ENCODE data around the gene DMTF1.
A peak's percentile ranks its signal among the peaks of the same experiment; 100 is the strongest.
"Not testable (repeated sequence)": the region's sequence is repeated elsewhere in the genome, so short reads cannot be mapped to it uniquely, and the experiment has no call there.

DMTF1 gene, protein sequence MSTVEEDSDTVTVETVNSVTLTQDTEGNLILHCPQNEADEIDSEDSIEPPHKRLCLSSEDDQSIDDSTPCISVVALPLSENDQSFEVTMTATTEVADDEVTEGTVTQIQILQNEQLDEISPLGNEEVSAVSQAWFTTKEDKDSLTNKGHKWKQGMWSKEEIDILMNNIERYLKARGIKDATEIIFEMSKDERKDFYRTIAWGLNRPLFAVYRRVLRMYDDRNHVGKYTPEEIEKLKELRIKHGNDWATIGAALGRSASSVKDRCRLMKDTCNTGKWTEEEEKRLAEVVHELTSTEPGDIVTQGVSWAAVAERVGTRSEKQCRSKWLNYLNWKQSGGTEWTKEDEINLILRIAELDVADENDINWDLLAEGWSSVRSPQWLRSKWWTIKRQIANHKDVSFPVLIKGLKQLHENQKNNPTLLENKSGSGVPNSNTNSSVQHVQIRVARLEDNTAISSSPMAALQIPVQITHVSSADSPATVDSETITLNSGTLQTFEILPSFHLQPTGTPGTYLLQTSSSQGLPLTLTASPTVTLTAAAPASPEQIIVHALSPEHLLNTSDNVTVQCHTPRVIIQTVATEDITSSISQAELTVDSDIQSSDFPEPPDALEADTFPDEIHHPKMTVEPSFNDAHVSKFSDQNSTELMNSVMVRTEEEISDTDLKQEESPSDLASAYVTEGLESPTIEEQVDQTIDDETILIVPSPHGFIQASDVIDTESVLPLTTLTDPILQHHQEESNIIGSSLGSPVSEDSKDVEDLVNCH

DNA sequence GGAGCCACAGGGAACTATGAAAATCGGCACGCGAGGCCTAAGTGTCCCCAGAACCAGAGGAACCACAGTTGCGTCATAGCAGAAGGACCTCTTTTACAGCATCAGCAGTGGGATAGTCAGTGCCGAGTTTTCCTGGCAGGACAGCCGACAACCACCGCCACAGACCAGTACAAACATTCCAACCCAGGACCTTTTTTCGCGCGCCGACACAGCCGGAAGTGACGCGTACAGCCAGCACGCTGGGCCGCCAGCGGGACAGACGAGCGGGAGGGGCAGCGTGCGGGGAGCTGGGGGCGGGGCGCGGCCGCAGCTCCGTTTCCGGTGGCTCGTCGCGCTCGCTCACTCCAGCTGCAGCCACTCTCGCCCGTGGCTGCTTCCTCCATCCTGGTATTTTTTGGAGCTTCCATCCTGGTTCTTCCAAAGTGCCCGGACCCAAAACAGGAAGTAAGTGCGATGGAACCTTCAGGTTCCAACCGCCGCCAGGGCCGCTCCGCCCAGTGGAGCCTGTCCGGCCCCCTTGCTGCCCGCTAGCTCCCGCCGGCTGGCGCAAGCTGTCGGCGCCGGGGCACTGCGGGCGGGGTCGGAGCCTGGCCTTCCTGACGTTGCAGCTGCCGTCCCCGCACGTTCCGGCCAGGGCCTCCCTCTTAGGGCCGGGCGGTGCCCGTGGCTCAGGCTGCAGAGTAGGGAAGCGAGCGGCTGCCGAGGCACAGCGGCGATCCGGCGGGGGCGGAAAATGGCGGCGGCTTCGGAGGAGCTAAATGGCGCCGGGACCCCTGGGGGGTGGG lies at the start of gene DMTF1:
Gene DMTF1 (plus strand): TSS at position 342 of the 785 bp plus-strand sequence. CDS start 12,489 bp downstream, outside the sequence.
- DNase-seq (ENCODE audit: low spot score) (peak; percentile 100), FAIRE-seq (peak; percentile 97)

DNA sequence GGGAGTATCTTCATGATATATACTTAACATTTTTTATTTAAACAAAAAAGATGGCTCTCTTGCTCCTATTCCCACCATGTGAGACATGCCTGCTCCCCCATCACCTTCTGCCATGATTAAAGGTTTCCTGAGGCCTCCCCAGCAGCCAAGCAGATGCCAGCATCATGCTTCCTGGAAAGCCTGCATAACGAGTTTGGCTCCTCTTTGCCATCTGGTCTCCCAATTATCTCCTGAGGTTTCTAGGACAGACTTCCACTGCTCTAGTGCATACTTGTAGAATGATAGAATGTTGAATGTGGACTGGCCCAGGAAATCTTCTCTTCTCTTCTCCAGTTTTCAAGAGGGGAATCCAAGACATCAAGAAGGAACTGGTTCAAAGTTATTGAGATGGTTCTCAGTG lies 46.9 kb upstream of the DMTF1 start:
- FAIRE-seq: no peak
- DNase-seq (ENCODE audit: low spot score): no peak

DNA sequence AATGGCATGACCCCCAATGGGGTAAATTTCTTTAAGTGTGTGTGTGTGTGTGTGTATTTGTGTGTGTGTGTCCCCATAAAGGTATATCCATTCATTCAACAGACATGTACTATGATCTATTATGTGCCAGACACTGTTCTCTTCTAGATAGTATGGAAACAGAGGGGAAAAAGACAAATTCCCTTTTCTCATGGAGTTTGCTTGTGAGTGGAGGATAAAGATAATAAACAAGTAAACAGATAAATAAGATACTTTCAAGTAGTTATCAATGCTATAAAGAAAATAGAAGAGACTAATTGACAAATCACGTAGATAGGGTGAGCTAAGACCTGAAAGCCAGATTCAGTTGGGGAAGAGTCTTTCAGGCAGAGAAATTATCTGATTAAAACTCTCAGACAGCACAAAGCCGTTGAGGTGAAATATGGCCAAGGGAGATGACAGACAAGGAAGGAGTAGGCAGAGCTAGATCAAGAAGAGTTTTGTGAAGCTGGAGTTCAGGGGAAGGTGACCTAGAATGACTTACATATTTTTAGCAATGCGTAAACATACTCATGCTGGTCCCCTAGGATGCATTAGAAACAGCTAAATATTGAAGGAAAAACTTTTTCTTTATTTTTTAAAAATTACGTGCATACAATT lies 45.2 kb upstream of the DMTF1 start:
- no peak for DNase-seq (ENCODE audit: low spot score)

DNA sequence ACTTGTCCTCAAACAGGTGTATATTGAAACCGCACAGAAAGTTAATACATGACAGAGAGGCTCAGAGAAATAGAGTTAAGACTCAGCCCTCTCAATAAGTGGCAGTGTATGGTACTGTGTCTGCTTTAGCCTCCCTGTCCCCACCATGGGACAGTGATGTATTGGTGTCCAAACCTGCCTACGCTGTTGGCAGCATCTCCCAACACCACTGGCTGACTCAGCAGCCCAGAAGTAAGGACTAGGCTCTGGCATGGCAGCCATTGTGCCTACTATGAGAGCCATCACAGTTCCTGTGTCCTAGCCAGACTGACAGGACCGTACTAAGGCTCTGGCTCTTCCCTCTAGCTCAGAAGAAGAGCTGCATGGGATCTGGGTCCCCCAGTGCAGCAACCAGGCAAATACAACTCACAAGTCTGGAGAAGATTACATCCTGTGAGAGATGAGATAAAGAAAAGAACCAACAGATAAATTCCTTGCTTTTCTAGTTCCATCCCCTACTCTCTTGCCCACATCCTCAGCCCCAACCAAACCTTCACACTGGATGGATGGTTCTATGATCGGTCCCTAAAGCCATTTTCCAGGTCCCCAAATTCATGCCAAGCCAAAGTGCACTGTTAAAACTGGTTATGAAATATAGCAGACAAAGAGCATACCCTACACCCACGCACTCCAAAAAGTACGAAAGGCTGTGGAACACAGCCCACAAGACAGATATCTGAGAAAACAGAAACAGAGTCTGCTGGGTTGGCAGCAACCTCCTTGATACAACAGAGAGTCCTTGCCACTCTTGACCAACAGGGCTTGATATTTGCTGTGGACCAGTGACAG lies 44.1 kb upstream of the DMTF1 start:
- FAIRE-seq (peak; percentile 44), DNase-seq (ENCODE audit: low spot score) (no peak)

More for the DNA sequence above, 45.2 kb upstream of the DMTF1 start:
- FAIRE-seq: no peak

DNA sequence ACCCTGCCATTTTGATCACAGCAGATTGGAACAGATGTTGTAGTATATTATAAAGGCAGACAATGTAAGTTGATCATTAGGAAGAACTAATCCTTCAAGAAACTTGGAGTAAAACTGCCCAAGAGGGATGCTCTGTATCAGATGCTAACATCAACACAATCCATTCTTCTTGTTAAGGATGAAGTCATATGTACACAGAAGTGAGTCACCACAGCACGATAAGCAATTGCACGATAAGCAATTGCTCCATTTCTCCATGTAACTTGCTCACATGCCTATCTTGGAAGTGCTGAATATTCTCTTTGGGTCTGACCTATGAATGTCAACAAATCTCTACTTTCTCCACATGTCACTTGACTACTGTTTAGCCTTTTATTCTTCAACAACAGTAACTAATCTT lies 41.5 kb upstream of the DMTF1 start:
- no peak for FAIRE-seq
- DNase-seq (ENCODE audit: low spot score): peak; percentile 41

DNA sequence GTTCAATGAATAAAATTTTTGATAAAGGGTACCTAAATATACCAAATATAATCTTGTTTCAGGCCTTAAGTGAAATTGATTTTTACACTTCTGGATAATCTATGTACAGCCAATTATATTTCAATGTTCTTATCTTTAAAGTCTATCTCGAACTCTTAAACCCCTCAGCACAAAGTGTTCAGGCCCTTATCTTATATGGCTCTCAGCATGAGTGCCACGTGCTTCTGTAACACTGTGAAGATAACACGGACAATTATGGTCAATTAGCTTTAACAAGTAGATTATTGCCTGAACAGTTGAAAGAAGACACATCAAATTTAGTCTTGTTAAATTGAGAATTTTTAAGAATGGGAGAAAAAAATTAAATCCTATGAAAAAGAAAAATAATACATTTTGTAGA lies 40.4 kb upstream of the DMTF1 start:
- no peak for DNase-seq (ENCODE audit: low spot score)
- no peak for FAIRE-seq

DNA sequence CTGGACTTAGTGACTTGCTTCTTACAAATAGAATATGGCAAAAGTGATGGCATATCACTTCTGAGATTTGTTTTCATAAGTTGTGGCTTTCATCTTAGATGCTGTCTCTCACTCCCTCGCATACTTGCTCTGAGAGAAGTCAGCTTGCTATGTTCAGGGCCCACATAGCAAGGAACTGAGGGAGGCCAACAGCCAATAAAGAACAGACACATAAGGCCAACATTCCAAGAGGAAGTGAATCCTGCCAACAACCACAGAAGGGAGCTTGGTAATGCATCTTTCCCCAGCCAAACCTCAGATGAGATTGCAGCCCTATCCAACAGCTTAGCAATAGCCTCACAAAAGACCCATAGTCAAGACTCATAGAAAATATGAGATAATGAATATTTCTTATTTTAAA lies 39.2 kb upstream of the DMTF1 start:
- FAIRE-seq: no peak
- no peak for DNase-seq (ENCODE audit: low spot score)

DNA sequence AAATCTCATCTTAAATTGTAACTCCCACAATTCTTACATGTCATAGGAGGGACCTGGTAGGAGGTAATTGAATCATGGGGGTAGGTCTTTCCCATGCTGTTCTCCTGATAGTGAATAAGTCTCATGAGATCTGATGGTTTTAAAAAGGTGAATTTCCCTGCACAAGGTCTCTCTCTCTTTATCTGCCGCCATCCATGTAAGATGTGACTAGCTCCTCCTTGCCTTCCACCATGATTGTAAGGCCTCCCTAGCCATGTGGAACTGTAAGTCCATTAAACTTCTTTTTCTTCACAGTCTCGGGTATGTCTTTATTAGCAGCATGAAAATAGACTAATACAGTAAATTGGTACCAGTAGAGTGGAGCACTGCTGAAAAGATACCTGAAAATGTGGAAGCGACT lies 38.3 kb upstream of the DMTF1 start:
- FAIRE-seq: not testable (repeated sequence)

DNA sequence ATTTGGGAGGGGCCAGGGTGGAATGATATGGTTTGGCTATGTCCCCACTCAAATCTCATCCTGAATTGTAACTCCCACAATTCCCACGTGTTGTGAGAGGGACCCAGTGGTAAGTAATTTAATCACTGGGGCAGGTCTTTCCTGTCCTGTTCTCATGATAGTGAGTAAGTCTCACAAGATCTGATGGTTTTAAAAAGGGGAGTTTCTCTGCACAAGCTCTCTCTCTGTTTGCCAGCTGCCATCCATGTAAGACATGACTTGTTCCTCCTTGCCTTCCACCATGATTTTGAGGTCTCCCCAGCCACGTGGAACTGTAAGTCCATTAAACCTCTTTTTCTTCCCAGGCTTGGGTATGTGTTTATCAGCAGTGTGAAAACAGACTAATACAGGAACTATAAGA lies 36.5 kb upstream of the DMTF1 start:
- FAIRE-seq; DNase-seq (ENCODE audit: low spot score): not testable (repeated sequence)

More for the DNA sequence above, 38.3 kb upstream of the DMTF1 start:
- not testable (repeated sequence) for DNase-seq (ENCODE audit: low spot score)

DNA sequence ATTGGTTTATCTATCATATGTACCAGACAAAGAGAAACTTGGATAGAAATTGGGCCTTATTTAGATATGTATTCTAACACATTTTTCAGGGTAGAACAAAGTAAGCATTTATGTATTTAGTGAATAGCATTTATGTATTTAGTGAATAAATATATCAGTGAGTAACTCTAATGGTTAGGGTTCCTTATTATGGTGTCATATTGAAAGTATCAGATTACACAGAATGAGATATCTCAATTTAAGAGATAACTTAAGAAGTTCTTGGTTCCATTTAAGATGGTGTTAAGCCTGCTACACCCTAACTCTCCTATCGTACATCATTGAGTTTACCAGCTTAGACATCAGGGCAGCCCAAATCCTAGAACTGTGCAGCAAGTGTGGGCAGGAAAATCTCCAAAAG lies 35.9 kb upstream of the DMTF1 start:
- FAIRE-seq: no peak
- no peak for DNase-seq (ENCODE audit: low spot score)

DNA sequence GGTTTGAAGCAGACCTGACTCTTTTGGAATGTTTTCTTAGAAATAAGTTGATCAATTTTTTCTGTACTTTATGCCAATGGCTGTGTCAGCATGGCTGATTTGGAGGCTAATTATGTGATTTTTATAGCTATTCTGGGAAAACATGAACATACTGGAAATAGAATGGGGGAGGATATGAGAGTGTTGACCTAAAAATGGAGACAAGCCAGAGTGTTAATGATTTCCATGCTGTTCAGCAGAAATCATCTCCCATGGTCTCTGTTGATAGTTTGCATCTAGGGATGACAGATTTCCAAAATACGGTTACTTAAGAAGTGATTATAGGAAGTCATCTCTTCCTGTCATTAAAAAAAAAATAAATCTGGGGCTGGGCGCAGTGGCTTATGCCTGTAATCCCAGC lies 32.7 kb upstream of the DMTF1 start:
- FAIRE-seq (no peak), DNase-seq (ENCODE audit: low spot score) (no peak)

DNA sequence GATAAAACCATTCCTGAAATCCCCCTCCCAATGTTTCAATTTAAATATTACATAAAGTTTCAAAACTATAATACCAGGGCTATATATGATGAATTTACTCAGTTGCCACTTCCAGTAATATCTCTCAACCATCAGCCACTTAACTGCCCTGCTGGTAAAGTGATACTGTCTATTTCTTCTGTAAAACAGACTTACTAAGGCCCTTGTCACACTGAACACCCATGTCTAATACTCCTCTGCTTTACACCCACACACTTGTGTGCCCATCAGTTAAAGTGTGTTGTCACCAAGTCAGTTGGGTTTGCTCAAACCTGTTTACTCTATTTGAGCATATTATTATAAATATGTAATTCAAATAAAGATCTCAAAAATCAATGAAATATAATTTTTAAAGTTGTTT lies 29.1 kb upstream of the DMTF1 start:
- DNase-seq (ENCODE audit: low spot score) (no peak), FAIRE-seq (no peak)

DNA sequence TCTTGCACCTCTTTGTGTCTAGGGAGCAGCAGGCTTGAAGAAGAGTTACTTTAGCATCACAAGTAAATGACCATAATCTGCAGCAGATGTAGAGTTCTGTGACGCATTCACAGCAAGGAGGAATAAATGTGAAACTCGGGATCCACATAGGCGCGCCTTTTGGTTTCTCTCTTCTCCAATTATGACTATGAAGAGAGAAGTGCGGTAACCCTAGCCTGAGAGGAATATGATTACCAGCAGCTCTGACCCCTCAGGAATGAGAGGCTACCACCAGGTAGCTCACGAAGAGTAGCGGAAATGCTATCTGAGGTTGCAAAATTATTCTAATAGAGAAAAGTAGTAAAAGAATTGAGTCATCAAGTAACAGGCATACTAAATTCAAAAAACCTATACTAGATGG lies 25.2 kb upstream of the DMTF1 start:
- DNase-seq (ENCODE audit: low spot score): no peak
- no peak for FAIRE-seq

DNA sequence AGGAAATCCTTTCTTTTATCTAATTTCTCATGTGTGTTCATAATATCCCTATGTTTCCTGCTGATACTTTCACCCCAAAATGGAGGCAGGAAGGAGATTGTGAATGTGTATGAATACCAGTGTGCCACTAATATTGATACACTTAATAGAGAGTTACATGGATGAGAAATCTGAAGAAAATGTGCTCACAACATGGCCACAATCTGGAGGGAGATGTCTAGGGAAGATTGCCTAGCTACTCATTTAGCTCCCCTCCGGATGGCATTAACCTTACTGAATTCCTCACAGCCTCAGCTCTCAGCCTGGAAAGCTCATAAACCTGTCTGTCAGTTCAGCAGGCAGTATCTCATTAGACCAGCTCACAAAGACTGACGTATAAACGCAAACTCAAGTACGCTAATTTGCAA lies 23.4 kb upstream of the DMTF1 start:
- FAIRE-seq (peak; percentile 9), DNase-seq (ENCODE audit: low spot score) (no peak)

DNA sequence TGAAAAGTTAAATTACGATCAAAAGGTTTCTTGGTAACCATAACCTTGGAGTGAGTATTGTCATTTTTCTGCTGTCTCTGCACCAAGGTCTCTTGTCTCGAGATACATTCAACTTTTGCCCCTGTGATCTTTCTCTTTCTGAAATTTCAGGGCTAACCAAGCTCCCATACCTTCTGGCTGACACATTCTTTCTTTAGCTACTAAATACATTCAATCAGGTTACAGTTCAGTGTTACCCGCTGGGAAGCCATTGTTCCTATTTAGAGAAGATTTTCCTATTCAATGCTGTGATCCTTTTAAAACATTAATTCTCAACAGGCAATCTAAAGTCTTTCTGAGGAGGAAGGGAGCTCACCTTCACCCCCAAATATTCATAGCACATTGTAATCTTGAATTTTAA lies 22.9 kb upstream of the DMTF1 start:
- no peak for DNase-seq (ENCODE audit: low spot score)

DNA sequence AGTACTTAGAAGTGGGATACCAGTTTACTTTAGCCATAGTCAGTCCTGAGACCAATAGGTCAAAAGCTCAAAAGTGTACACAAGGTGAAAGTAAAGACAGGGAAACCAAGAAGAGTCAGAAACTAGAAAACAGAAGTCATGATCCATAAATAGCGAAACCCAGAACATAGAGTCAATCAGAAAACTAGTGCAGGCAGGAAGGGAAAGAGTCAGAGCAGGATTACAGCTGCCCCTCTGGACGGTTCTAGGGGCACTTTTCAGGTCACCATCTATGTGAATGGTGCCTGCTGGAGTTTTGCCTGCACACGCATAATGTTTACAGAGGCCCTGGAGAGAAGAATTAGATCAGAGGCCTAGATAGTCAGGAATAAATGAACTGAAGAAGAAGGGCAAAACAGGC lies 22.4 kb upstream of the DMTF1 start:
- DNase-seq (ENCODE audit: low spot score): no peak
- FAIRE-seq: no peak

More for the DNA sequence above, 22.9 kb upstream of the DMTF1 start:
- FAIRE-seq: no peak

DNA sequence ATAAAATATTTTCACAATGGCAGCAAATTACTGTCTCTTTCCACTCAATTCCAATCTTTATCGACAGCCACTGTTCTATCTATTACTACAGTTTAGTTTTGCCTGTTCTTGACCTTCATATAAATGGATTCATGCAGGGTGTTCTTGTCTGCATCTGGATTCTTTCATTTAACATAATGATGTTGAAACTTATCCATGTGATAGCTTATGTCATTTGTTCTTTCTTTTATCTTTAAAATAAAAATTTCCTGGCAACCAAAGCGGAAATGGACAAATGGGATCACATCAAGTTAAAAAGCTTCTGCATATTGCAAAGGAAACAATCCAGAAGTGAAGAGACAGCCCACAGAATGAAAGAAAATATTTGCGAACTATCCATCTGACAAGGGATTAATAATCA lies 20.5 kb upstream of the DMTF1 start:
- no peak for FAIRE-seq
- DNase-seq (ENCODE audit: low spot score): no peak

DNA sequence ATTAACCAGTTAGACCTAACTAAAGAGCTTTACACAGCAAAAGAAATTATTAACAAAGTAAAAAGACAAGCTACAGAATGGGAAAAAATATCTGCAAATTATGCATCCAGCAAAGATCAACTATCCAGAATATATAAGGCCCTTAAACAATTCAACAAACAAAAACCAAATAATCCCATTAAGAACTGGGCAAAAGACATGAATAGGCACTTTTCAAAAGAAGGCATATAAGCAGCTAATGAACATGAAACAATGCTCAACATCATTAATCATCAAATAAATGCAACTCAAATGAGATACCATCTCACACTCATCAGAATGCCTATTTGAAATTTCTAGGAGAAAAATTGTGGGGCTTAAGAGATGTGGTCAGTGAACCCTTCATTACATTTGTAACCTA lies 15.0 kb upstream of the DMTF1 start:
- no peak for DNase-seq (ENCODE audit: low spot score)
- no peak for FAIRE-seq

DNA sequence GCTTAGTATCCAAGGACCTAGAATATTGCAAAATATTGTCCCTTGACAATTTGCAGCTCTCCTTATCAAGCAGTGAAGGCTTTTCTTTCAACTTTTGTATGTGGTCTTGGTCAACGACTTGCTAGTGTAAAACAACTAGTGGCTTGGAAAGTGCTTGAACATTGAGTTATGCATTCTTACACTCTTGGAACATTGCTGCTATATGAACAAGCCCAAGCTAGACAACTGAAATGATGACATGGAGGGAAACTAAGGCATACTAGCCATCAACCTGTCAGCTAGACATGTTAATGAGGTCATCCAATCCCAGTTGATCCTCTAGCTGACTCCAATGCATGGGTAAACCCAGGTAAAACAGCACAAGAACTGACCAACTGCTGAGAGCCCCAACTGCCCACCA lies 12.7 kb upstream of the DMTF1 start:
- FAIRE-seq (no peak), DNase-seq (ENCODE audit: low spot score) (no peak)

DNA sequence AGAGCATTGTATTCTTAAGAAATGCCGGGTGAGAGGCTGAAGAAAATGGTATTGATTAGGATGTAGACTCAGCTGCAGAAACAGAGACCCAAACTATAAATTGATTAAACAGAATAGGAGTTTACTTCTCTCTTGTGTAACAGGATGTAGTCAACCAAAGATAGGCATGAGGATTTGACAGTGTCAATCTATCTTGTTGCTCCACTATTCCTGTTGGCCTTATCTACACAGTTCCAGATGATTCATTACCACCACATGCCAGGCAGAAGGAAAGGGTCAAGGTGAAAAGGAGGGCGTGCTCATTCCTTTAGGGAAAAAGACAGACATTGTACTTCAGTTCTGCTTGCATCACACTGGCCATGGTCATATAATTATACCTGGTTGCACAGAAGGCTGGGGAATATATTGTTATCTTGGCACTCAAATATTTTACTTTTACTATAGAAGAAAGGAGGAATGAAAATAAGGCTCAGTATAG lies 11.9 kb upstream of the DMTF1 start:
- no peak for DNase-seq (ENCODE audit: low spot score)
- peak; percentile 81 for FAIRE-seq
